Measurements from ENCODE around the gene ZFPM1.
A peak's percentile ranks its signal among the peaks of the same experiment; 100 is the strongest.
"Not testable (repeated sequence)": the region's sequence is repeated elsewhere in the genome, so short reads cannot be mapped to it uniquely, and the experiment has no call there.

The ZFPM1 gene

DNA sequence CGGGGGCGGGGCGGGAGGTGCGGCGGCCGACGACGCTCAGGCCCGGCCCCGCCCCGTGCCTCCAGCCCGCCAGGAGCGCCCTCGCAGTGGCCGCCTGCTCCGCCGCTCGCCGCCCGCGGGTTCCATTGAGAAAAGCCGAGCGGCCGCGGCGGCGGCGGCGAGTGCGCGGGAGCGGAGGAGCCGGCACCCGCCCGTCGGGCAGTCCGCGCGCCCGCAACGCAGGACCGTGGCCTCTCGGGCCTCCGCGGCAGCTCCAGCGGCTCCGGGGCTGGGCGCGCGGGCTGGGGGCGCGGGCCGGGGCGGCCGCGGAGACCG lies at the start of gene ZFPM1:
TSS of gene ZFPM1 (plus strand) at position 64 of the 315 bp plus-strand sequence. CDS start 359 bp downstream, outside the sequence.
- no peak for DNase-seq

DNA sequence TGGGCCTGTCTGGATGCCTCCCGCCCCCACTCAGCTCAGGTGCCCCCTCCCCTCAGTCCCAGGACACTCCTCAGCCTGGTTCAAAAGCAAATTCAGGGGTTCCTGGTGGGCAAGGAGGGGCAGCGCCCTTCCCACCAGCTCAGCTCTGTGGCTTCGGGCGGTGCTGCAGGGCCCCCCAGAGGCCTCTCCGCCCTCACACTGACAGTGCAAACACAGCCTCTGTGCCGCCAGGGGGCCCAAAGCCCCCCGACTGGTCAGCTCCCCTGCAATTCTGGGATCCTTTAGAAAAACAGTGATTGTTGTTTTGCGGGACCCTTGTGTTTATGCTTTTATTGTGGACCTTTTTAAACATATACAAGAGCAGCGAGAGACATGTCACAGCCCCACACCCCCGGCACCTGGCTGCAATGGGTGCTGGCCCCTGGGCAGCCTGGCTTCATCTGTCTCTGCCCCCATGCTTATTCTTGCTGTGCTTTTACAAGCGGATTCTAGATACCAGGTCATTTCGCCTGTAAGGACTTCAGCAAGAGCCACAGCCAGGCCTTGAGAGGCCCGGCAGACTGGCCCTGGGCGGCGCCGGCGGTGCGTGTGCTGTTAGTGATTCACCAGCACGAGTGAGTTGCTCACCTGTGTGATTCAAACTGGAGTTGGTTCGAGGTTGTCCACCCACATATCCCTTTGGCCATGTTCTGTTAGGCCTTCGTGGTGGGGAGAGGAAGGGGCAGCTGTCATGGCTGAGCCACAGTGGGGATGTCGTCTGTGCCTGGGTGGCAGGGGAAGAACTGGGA lies 49.1 kb upstream of the ZFPM1 start:
- no peak for DNase-seq

DNA sequence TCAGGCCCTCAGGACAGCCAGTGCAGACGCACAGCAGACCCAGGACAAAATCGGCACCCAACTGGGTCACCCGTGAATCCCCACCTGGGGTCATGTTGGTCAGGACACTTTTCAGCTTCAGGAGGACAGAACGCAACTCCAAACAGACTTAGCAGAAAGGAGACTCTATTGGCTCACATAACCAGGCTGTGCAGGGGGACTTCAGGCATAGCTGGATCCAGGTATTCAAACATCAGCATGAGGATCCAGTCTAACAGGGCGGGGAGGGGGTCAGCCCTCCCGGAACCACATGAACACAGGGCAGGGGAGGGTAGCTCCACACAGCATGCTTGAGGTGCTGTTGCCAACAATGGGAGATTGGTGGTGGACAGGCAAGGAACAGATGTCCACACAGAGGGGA lies 48.3 kb upstream of the ZFPM1 start:
- no peak for DNase-seq

DNA sequence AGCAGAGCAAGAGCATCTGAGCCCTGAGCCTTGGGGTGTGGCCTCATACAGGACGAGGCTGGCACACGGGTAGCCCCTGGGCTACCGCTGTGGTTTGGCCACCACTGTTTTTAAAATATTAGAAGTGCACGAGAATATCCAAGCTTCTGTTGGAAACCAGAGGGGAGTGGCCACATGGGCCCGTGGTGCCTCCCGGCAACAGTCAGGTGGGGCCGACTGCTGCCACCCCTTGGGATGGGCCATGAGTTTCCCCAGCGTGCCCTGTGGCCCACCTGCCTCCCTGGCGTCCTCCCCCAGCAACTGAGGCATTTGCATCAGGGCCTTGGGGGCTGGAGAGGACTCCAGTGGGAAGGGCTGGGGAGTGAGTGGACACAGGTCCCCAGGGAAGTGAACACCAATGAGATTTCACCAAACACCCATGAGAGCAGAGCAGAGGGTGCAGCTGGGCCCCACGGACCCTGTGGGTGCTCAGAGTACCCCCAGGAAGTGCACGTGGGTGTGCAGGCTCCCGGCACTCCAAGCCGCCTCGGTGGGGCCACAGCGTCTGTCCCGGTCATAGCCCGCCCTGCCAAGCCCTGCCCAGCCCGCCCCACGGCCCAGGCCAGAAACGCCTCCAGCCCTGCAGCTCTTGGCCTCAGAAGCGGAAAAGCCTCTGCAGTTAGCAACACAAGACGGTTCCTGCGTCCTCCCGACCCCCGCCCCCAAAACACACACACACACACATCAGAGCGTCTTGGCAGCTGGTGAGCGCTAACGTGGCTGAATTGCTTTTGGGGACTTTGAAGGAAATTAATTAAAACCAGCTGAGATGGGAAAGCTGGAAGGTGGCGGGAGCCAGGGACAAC lies 47.6 kb upstream of the ZFPM1 start:
- no peak for DNase-seq

DNA sequence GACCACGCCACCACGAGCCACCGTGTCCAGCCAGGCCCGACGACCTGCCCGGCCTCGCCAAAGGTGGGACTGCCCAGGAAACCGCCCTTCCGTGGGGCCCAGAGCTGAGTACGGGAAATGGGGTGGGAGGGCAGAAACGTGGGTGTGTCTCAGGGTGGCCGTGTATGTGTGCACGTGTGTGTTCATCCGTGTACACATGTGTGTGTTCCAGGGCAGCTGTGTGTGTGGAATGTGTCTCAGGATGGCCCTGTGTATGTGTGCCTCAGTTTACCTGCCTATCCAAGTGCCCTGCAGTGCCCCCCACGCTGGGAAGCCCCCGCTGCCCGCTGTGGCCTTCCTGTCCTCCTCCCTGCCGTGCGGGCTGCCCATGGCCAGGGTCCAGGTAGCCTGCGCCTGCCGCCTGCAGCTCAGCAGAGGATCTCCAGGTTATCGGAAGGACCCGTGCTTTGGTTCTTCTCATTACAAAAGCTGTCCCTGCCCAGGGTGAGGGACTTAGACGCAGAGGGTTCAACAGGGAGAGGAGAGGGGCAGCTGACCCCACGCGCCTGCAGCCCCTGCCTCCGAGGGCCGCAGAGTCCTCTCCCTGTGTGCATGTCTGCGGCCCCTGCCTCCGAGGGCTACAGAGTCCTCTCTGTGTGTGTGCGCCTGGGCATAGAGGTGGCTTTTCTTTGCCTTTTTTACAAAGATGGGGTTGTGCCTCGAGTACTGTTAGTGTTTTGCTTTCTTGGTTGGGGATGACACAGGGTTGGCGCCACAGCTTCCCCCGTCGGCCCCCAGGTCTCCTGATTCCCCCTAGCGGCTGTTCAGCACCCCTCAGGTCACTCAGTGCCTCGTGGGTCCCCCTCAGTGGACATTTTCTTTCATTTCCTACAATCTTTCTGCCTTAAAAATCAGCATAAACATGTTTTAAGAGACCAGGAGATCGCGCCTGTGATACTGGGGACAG lies 46.7 kb upstream of the ZFPM1 start:
- no peak for DNase-seq

DNA sequence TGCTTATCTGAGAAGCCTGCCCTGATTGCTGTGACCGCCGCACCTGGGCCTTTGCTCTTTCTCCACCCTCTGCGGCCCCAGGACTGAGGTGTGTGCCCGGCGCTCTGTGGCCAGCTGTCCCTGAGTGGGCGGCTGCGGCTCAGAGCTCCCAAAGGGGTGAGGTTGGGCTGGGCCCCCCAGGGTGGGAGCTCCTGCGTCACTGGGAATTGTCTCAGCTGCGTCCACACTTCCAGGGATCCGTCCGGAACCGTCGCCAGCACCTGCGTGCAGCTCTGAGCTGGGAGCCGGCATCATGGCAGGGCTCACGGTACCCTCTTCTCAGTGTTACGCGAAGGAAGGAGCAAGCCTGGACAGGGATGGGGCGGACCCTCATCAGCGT lies 46.0 kb upstream of the ZFPM1 start:
- DNase-seq = no peak

DNA sequence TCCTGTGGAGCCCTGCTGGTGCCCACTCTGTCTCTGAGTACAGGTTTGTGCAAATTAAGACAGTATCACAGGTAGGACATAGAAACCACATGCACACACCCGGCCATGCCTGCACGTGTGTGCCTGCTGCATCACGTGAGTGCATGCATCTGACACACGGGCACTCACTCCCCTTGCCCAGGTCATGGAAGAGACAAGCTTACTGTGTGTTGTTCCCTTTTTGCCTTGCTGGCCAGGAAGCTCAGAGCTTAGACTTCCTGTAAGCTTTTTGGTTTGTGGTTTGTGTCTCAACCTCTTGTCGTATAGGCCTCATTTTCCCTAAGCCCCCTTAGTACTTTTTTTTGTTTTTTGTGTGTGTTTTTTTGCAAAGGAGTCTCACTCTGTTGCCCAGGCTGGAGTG lies 45.3 kb upstream of the ZFPM1 start:
- DNase-seq = no peak

DNA sequence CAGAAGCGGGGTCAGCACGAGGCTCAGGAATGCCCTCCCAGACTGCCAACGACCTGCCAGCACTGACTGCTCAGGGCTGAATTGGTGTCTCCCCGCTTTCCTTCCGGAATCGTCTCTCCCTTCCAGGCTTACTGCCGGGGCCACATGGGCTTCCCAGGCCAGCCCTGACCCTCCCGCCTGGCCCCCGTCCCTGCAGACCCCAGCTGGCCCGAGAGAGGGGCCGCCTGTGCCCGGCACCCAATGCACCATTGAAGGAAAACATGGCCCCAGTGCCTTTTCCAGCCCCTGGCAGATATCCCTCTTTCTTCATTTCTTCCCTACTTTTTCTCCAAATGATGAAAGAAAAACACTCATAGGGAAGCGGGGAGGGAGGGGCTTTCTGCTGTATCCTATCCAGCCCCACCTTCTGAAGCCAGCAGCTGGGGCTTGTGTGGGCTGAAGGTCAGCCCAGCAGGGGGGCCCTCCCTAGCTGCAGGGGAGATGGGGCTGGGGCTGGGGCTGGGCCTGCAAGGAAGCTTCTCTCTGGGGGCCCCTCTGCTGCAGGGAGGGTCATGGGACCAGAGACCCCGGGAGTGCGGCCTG lies 44.4 kb upstream of the ZFPM1 start:
- DNase-seq = no peak

DNA sequence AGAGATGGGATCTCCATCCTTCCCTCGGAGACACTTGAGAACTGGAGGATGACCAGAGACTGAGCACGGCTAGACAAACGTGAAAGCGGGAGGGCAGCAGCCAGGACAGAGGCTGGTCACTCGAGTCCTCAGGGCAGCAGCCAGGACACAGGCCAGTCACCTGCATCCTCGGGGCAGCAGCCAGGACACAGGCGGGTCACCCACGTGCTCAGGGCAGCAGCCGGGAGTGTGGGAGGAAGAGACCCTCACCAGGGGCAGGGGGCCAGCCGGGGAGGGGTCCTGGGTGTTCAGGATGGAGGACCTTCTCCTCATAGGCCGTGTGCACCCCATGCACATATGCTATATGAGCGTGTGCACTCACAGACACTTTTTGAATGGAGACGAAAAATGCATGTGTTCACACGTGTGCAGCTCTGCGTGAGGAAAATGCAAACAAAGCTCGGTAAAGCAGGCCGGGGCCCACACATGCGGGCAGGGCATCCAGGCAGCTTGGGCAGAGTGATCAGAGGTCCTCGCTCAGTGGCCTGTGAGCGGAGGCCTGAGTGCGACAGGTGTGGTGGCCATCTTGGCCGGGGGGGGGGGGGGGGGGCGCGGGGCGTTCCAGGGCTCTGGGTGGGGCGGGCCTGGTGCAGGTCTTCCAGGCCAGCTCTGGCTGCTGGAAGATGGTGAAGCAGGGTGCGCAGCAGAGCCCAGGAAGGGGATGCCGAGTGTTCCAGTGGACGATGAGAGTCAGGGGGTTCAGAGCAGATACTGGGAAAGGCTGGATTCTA lies 43.6 kb upstream of the ZFPM1 start:
- DNase-seq = no peak

DNA sequence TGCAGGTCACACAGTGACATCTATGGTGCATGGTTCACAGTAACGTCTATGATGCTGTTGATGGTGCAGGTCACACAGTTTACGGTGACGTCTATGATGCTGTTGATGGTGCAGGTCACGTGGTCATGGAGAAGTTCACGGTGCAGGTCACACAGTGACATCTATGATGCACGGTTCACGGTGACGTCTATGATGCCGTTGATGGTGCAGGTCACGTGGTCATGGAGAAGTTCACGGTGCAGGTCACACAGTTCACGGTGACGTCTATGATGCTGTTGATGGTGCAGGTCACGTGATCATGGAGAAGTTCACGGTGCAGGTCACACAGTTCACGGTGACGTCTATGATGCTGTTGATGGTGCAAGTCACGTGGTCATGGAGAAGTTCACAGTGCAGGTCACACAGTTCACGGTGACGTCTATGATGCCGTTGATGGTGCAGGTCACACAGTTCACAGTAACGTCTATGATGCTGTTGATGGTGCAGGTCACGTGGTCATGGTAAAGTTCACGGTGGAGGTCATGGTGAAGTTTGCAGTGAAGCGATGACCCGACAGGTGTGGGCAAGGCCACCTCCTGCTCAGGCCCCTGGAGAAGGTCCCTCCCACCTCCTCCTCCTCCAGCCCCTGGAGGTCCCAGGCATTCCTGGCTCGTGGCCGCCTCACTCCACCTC lies 42.6 kb upstream of the ZFPM1 start:
- not testable (repeated sequence) for DNase-seq

DNA sequence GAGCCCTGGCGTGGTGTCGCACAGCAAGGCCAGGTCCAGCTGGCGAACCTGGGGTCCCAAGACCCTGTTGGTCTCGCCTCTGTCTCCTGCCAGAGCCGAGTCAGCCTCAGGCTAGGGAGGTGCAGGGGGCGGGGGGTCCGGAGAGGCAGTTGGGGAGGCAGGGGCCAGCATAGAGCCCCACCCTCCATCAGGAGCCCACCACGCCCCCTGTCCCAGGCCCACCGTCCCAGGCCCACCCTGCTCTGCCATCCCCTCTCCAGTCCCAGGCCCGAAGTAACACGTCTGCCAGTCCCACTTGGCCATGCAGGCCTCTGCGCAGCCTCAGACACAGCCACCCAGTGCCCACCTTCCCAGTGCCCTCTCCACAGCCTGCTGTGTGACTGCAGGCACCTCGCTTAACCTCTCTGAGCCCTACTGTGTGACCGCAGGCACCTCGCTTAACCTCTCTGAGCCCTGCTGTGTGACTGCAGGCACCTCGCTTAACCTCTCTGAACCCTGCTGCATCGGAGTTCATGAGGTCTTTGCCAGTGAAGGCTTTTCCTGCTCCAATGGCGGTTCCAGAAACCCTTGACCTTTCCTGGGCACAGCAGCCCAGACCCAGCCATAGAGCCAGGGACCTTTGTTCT lies 41.0 kb upstream of the ZFPM1 start:
- DNase-seq = no peak

DNA sequence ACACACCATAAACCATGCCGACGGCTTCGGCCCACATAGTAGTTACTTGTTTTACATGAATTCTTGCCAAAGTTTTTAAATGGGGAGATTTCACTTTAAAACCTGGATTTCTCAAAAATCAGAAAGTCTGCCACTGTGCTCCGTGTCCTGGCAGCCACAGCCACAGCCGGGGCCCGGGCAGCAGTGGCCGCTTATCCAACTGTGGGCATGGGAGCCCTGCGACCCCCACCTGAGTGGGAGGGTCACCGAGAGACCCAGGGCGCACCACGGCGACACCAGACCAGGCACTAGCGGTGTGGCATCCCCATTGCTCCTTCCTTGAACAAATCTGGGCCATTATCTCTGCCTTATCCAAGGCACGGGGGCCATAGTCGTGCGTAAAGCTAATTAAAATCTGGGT lies 40.3 kb upstream of the ZFPM1 start:
- no peak for DNase-seq

DNA sequence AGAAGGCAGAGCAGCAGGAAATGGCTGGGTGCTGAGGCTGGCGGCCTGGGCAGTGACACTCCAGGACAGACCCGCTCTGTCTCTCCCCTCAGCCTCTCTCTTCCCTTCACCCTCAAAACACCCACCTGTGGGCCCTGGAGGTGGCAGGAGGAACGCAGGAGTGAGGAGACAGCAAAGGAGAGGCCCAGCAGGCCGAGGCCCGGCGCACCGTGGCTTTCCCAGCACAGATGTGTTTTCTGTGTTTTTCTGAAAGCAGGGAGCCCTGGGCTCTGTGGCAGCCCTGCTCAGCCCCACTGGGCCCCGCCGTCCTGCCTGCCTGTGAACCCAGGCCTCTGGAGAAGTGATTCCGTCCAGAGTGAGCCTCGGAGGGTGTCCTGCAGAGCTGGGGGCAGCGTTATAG lies 39.8 kb upstream of the ZFPM1 start:
- DNase-seq = no peak

DNA sequence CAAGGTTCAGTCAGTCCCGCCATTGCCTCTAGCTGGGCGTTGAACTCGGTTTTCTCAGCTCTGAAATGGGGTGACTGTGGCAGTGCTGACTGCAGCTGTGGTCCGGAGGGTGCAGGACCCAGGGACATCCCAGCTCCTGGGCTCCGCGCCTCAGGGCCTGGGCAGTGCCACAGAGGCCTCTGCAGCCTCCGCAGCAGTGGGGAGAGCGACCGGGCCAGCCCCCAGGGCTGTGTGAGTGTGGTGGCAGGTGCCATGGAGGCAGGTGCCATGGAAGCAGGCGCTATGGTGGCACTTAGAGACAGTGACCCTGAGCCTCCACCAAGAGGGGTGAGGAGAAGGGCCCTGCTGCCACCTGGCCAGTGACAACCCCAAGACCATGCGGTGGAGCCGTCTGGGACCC lies 39.4 kb upstream of the ZFPM1 start:
- no peak for DNase-seq

DNA sequence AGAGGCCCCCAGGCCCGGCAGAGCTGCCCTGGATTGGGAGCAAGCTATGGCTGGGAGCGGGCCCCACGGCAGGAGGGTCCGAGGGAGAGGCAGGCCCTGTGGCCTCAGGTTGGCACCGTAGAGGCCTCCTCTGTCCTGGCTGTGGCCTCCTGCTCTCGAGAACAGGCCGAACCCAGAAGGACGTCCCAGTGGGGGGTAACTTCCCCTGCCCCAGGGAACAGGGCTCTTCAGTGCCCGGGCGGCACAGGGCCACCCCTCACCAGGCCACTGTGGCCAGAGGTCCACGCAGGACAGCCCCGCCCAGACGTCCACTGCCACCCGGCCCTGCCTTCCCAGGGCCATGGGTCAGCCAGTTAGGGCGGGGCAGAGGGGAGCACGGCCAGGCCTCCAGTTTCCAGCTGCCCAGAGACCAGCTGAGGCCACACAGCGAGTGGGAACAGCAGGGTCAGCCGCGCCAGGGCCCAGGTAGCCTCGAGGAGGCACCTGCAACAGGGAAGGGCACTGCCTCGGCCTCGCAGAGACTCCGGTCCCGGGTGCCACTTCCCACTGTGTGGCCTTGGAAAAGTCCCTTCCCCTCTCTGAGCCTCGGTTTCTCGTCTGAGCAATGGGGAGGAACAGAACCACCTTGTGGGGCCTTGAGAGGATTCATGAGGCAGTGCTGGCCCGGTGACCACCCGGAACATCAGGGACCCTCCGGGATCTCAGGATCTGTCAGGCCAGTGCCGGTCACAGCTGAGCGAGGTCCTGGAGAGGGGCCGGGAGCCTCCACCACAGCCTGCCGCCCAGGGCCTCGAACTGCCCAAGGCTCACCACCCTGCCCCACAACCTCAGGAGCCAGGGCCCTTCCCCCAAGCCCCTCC lies 38.3 kb upstream of the ZFPM1 start:
- no peak for DNase-seq

DNA sequence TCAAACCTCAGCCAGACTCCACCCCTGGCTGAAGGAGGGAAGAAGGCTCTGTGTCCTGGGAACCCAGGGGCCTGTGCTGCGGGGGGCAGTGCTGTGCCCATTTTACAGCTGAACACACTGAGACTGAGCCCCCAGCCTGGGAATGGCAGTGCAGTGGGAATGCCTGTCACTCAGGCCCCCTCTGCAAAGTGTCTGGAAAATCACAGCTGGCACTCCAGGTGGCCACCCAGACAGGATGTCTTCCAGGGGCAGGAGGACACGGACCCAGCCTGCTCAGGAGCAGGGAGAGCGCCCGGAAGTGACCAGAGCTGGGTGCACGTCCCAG lies 37.7 kb upstream of the ZFPM1 start:
- no peak for DNase-seq

DNA sequence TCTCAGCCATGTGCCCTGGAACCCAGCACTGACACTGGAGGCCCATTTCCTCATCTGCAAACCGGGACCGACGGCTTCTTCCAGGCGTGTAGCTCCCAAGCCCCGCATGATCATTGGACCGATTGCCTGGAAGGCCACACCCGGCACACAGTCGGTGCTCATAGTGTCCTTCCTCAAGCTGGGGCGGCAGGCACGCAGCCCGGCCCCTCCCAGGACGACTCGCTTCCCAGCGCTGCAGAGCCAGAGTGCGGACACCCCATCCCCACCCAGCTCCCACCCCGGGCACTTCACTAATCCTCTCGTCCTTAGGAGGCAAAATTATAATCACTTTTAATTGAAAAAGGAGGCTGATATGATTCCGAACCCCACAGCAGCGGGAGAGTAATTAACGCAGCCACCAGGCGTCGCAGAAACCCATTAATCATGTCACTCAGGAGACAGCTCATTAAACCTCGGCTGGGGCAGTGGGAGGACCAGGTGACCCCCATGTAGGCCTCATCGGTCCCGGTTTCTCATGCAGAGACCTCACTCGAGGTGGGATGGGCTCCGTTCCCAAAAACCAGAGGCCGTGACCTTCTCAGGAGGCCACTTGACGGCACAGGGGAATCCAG lies 37.3 kb upstream of the ZFPM1 start:
- peak; percentile 32 for DNase-seq

DNA sequence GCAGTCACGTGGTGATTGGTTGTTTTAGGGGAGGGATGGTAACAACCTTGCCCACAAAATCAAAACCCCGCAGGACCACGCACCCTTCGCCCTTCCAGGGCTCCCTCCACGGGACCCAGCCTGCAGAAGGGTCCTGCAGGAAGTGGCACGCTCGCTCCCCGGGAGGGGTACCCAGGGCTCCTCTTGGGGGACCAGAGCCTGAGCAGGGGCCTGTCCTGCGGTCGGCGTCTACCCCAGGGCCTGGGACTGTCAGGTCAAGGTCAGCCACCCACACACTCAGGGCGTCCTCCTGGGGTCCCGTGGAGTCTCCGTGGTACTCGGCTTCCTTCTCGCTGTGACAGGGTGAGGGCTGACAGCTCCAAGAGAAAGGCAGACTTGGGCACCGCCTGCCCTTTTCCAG lies 36.4 kb upstream of the ZFPM1 start:
- no peak for DNase-seq

DNA sequence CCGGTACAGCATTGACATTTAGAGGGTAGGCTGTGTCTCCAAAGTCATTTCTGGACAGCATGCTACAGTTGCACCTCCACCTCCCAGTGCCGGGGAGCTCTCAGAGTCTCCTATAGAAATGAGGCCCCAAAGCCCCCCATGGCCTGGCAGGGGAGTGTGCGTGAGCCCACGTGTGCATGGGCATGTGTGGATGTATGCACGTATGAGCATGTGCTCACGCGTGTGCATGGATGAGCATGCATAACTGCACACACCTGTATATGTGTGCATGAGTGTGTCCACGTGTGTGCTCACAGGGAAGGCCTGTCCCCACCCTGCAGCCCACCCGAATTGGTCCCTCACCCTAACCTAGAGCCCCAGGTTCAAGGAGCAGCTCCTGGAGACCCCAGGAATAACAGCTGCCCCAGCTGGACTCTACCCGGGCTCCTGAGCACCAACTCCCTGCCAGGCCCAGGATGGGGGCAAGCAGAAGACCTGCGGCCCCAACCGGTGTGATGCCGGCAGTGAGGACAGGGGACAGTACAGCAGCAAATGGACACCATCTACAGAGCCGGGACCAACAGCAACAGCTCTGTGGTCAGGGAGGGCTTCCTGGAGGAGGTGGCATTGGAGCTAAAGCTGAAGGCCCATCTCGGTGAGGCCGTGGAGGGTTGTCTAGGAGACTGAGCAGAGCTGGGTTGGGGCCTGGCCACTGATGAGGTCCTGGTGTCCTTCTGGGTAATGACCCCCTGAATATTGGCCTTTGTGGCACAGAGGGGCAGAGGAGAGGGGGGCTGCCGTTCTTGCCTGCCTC lies 35.2 kb upstream of the ZFPM1 start:
- no peak for DNase-seq
